IPS-NIHi7 (cell line): Measurements from ENCODE around the gene ANKIB1.
"Not testable (repeated sequence)": the region's sequence is repeated elsewhere in the genome, so short reads cannot be mapped to it uniquely, and the experiment has no call there.

ENCODE experiments used
- DNase-seq: peaks from one replicate; pipeline ENCODE4 v3.0.0; 2012; ENCODE audit warnings: mixed read lengths; ENCODE audit errors: extremely low spot score

ANKIB1 gene

GRCh38 chr7:92325858-92326257, 80.1 kb downstream of the ANKIB1 start:
- DNase-seq, result no peak

- DNase-seq, result no peak
These were observed 85.2 kb downstream of the ANKIB1 start for GRCh38 chr7:92330835-92331438.

GRCh38 chr7:92331508-92331907, 85.7 kb downstream of the ANKIB1 start:
- no peak for DNase-seq

GRCh38 chr7:92332782-92333181, 87.0 kb downstream of the ANKIB1 start:
- DNase-seq, result no peak

- no peak for DNase-seq
These were observed 88.1 kb downstream of the ANKIB1 start for GRCh38 chr7:92333866-92334265.

- no peak for DNase-seq
These were observed 89.8 kb downstream of the ANKIB1 start for GRCh38 chr7:92335574-92335973.

- no peak for DNase-seq
These were observed 91.0 kb downstream of the ANKIB1 start for GRCh38 chr7:92336662-92337340.

- DNase-seq, result no peak
These were observed 94.2 kb downstream of the ANKIB1 start for GRCh38 chr7:92340016-92340415.

GRCh38 chr7:92343714-92344113, 97.9 kb downstream of the ANKIB1 start:
- DNase-seq, result no peak

- no peak for DNase-seq
These were observed 106.2 kb downstream of the ANKIB1 start for GRCh38 chr7:92352009-92352408.

GRCh38 chr7:92354214-92354613, 108.4 kb downstream of the ANKIB1 start:
- no peak for DNase-seq

- DNase-seq, result no peak
These were observed 110.6 kb downstream of the ANKIB1 start for GRCh38 chr7:92356406-92356805.

- no peak for DNase-seq
These were observed 111.5 kb downstream of the ANKIB1 start for GRCh38 chr7:92357260-92357659.

- not testable (repeated sequence) for DNase-seq
These were observed 113.4 kb downstream of the ANKIB1 start for GRCh38 chr7:92359179-92359578.

GRCh38 chr7:92359801-92360200, 114.0 kb downstream of the ANKIB1 start:
- DNase-seq, result no peak

- no peak for DNase-seq
These were observed 114.6 kb downstream of the ANKIB1 start for GRCh38 chr7:92360387-92360786.

GRCh38 chr7:92362131-92362530, 116.4 kb downstream of the ANKIB1 start:
- DNase-seq, result no peak

- DNase-seq, result no peak
These were observed 121.0 kb downstream of the ANKIB1 start for GRCh38 chr7:92366730-92367129.

- no peak for DNase-seq
These were observed 123.0 kb downstream of the ANKIB1 start for GRCh38 chr7:92368741-92369140.

GRCh38 chr7:92375013-92375412, 129.2 kb downstream of the ANKIB1 start:
- no peak for DNase-seq

GRCh38 chr7:92391071-92391470, 145.3 kb downstream of the ANKIB1 start:
- DNase-seq, result no peak

GRCh38 chr7:92397542-92397941, 151.8 kb downstream of the ANKIB1 start:
- no peak for DNase-seq

- DNase-seq, result no peak
These were observed 154.2 kb downstream of the ANKIB1 start for GRCh38 chr7:92400013-92400412.
